Nephron (organoid): ENCODE results near the gene TACO1.

Source experiments
- H3K27ac Mint-ChIP-seq, 3 experiments: 2 replicates each; pipeline ENCODE4 v1.8.0; 2020; ENCODE audit warnings: mixed read lengths in 3 of 3, mild to moderate bottlenecking in 2 of 3, moderate library complexity in 1 of 3
- H3K27me3 Mint-ChIP-seq: 2 replicates; pipeline ENCODE4 v1.8.0; 2021; ENCODE audit warnings: low read depth, mild to moderate bottlenecking, moderate library complexity, mixed read lengths
- H3K36me3 Mint-ChIP-seq: 2 replicates; pipeline ENCODE4 v1.8.0; 2020; ENCODE audit warnings: low read depth, mixed read lengths
- H3K4me1 Mint-ChIP-seq: 2 replicates; pipeline ENCODE4 v1.8.0; 2020; ENCODE audit warnings: mixed read lengths
- H3K4me3 Mint-ChIP-seq, 3 experiments: 2 replicates each; pipeline ENCODE4 v1.8.0; 2020; ENCODE audit warnings: mild to moderate bottlenecking in 3 of 3, mixed read lengths in 3 of 3, moderate library complexity in 2 of 3
- H3K9me3 Mint-ChIP-seq: 2 replicates; pipeline ENCODE4 v1.8.0; 2020; ENCODE audit warnings: mixed read lengths
- TF ChIP-seq, protein P1 (sequence below), 3 experiments: fragments of 200-600 bp; sonication (generic); IDR thresholded peaks; one replicate each; pipeline ENCODE4 v1.5.0; 2021; ENCODE audit warnings: antibody characterized with exemption in 3 of 3; ENCODE audit not compliant: unreplicated experiment in 3 of 3

Gene TACO1

DNA sequence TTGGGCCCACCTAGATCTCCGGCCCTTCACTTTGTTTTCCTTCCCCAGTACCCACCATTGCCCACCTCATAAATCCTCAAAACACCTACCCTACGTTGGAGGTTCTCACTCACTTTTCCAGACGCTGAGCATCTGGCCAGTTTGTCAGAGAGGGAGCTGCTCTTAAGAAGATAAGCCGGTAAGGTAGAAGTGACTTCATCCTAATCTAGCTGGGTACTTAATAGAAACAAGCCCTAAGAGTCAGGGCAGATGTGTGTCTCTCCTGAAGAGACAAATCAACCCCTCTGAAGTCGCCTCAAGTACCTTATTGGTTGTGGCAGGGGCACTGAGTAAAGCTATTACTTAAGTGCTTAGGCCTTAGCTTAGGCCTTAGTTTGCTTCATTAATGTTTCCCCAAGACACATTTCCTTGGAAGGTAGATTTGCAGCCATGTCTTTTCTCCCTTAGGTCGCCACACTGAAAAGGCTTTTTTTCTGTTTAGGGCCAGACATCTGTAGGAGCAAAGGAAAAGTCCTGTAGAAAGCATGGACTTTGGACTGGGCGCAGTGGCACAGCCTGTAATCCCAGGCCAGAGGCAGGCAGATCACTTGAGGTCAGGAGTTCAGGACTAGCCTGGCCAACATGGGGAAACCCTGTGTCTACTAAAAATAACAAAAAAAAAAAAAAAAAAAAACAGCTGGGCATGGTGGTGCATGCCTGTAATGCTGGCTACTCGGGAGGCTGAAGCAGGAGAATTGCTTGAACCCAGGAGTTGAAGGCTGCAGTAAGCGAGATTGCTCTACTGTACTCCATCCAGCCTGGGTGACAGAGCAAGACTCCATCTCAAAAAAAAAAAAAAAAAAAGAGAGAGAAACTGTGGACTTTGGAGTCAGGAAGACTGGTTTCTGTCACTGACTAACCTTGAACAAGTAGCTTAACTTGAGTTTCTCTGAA, 1.0 kb downstream of the TACO1 start:
- no peaks in the 10 kb centered on the region for H3K9me3 Mint-ChIP-seq
- peak overlapping the region; percentile 94 to 99 (median 99) for H3K4me3 Mint-ChIP-seq
- peaks cover 17% of the 10 kb centered on the region for H3K4me1 Mint-ChIP-seq
- H3K36me3 Mint-ChIP-seq, result peaks cover 19% of the 10 kb centered on the region
- H3K27me3 Mint-ChIP-seq, result no peaks in the 10 kb centered on the region
- peak overlapping the region; percentile 79 to 96 (median 94) for H3K27ac Mint-ChIP-seq
- TF ChIP-seq, protein P1, sequence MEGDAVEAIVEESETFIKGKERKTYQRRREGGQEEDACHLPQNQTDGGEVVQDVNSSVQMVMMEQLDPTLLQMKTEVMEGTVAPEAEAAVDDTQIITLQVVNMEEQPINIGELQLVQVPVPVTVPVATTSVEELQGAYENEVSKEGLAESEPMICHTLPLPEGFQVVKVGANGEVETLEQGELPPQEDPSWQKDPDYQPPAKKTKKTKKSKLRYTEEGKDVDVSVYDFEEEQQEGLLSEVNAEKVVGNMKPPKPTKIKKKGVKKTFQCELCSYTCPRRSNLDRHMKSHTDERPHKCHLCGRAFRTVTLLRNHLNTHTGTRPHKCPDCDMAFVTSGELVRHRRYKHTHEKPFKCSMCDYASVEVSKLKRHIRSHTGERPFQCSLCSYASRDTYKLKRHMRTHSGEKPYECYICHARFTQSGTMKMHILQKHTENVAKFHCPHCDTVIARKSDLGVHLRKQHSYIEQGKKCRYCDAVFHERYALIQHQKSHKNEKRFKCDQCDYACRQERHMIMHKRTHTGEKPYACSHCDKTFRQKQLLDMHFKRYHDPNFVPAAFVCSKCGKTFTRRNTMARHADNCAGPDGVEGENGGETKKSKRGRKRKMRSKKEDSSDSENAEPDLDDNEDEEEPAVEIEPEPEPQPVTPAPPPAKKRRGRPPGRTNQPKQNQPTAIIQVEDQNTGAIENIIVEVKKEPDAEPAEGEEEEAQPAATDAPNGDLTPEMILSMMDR (IDR thresholded peaks at IDR 0.05; ENCODE audit: unreplicated experiment in 3 of 3), result no peak

DNA sequence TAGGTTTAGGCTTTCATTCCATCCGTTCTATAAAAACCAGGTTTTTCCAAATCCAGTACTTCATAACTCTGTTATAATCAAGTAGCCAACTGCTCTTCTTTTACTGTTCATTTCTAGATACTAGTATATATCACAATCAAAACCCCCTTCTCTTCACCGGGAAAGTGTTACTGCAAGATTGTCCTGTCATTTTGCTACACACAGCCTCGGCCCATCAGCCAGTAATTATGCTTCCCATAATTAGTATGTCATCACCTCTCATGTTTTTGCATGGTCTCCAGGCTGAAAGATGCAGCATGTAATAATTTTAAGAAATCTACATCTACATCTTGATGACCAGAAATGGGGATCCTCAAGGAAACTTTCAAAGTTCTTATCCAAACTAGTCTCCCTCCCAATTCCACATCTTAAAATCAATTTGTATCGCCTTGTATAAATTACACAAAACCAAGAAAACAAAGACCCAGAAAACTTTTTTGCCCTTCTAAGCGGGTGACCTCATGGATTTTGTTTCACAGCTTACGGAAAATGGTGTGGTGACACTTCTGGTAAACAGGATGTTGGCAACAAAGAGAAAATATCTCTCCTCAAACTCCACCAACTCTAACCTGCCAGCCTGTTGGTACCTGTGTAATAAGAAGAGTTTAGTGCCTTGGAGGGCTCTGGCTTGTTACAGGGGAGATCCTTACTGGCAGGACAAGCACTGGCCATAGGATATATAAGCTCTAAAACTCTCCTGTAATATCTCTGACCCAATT, 9.3 kb downstream of the TACO1 start:
- TF ChIP-seq, protein P1 (IDR thresholded peaks at IDR 0.05; ENCODE audit: unreplicated experiment in 3 of 3), result no peak
- H3K36me3 Mint-ChIP-seq, result peaks cover 36% of the 10 kb centered on the region
- H3K27ac Mint-ChIP-seq, result no peak overlapping the region
- no peaks in the 10 kb centered on the region for H3K4me1 Mint-ChIP-seq
- no peak overlapping the region for H3K4me3 Mint-ChIP-seq
- no peaks in the 10 kb centered on the region for H3K27me3 Mint-ChIP-seq
- no peaks in the 10 kb centered on the region for H3K9me3 Mint-ChIP-seq

DNA sequence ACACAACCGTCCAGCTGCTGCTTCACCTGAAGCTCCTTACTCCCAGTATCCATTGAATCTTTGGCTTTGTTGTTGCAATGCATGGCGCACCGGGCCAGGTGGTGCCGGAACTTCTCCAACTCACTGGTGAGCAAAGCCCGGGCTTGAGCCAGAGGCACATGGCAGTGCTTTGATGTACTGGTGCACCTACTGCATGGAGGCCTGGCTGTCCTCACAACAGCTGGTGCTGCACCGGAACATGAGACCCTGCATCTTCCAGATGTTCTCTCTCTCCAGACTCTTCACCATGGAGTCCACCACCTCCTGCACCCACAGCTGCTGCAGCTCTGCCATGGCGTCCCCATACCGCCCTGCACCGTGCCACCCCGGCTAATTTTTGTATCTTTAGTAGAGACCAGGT, 10.2 kb downstream of the TACO1 start:
- Mint-ChIP-seq H3K4me1 (no peaks in the 10 kb centered on the region), H3K9me3 (no peaks in the 10 kb centered on the region), H3K27me3 (no peaks in the 10 kb centered on the region), H3K4me3 (no peak overlapping the region), H3K27ac (no peak overlapping the region), H3K36me3 (peaks cover 29% of the 10 kb centered on the region)
- TF ChIP-seq, protein P1 (IDR thresholded peaks at IDR 0.05; ENCODE audit: unreplicated experiment in 3 of 3), result no peak

DNA sequence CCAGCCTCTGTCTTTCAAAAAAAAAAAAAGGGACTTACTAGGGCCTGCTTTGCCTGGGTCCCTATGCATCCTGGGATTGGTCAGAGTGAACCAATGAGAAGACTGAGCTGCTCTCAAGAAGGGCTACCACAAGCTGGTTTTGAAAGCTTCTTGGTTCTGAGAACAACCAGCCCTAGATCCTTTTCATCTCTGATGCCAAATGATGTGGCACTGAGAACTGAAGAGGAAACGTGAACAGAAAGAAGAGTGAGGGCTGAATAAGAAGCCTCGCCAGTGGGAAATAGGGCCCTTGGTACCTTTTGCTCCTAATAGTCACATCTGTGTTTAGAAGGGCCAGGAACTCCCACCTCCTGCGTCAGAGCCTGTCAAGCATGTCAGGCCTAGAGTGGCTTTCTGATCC, 10.7 kb downstream of the TACO1 start:
- Mint-ChIP-seq H3K4me3 (no peak overlapping the region), H3K4me1 (no peaks in the 10 kb centered on the region), H3K9me3 (no peaks in the 10 kb centered on the region), H3K27me3 (no peaks in the 10 kb centered on the region), H3K36me3 (peaks cover 24% of the 10 kb centered on the region), H3K27ac (no peak overlapping the region)
- TF ChIP-seq, protein P1 (IDR thresholded peaks at IDR 0.05; ENCODE audit: unreplicated experiment in 3 of 3), result no peak

DNA sequence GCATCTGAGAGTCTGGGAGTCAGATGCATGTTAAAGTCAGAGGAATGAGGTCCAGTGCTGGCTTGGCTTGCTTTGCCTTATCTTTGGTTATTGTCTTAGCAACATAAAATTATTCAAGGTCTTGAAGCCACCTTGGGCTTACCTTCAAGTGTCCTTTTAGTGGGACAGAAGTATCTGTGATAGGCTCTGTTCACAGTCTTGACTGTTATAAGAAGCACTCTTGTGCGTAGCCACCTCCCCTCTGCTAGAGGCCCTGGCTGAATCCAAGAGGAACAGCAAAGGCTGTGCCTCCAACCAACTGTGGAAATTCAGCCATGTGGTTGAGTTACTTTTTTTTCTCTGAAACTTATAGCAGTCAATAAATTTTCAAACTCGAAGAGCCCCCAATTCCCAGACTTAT, 13.0 kb downstream of the TACO1 start:
- Mint-ChIP-seq H3K27me3 (no peaks in the 10 kb centered on the region), H3K9me3 (no peaks in the 10 kb centered on the region), H3K27ac (no peak overlapping the region), H3K4me1 (no peaks in the 10 kb centered on the region), H3K36me3 (peaks cover 12% of the 10 kb centered on the region), H3K4me3 (no peak overlapping the region)
- TF ChIP-seq, protein P1 (IDR thresholded peaks at IDR 0.05; ENCODE audit: unreplicated experiment in 3 of 3), result no peak
